NCI-H1694 treated with DMSO at 0.1 percent for 48 hours (cell line): Measurements from ENCODE around the gene PLA2G4F.
"Not testable (repeated sequence)": the region's sequence is repeated elsewhere in the genome, so short reads cannot be mapped to it uniquely, and the experiment has no call there.

Source experiments
- DNase-seq: peaks from one replicate; lab custom pipeline; 2025; lab: John Stamatoyannopoulos, UW

PLA2G4F gene

DNA sequence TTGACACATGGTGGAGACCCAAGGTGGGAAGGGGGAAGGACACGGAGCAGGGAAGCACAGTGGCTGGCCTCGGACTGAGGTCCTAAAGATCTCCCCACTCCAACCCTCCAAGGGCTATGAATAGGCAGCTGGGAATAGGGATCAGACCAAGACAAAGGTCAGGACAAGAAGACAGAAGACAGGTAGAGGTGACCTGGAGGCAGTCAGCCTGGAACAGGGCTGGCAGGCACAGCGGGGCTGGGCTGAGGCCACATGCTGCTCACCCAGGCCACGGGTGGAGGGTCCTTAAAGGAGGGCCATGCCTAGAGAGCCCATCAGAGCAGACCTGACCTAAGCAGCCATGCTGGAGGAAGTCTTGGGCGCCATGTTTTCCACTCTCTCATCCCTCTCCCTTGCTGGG, 59.4 kb downstream of the PLA2G4F start:
- DNase-seq, result no peak

DNA sequence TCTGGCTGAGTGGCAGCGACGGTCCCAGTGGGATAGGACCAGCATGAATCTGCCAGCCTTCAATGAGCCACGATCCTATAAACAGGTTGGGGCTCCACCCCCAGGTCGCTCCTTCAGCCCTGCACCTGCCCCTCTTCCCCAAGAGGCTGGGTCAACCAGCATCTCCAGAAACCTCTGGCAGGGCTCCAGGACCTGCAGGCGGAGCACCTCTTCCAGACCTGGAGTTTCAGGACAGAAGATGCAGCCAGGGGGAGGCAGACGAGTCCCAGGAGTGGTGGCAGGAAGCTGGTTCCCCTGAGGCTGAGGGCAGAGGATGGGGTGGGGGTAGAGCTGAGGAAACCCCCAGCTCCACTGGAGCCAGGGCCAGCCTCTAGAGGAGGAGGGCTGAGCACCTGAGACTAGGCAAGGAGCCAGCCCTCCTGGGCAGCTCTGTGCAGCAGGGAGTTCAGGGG, 61.9 kb downstream of the PLA2G4F start, which contains the start of gene PLA2G4D:
TSS of gene PLA2G4D (minus strand) at position 51 of the 452 bp plus-strand sequence. CDS start 103 bp downstream, outside the sequence.
- no peak for DNase-seq

DNA sequence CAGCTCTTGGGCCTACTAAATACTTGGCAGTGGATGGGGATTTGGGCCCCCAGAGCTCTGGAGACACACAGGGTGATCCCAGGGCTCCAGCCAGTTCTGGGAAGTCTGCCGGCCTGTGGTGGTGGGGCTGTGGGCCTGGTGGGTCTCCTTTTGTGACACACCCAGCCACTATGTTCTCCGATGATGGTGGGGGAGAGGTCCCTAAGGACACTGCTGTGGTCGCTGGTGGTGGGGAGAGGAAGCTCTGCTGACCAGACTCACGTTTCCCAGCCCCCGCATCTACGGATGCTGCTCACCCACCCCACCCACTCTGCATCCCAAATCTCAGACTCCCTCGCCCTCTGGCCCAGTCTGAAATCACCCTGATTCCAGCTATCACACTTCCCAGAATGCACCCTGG, 62.5 kb downstream of the PLA2G4F start:
- DNase-seq, result no peak

DNA sequence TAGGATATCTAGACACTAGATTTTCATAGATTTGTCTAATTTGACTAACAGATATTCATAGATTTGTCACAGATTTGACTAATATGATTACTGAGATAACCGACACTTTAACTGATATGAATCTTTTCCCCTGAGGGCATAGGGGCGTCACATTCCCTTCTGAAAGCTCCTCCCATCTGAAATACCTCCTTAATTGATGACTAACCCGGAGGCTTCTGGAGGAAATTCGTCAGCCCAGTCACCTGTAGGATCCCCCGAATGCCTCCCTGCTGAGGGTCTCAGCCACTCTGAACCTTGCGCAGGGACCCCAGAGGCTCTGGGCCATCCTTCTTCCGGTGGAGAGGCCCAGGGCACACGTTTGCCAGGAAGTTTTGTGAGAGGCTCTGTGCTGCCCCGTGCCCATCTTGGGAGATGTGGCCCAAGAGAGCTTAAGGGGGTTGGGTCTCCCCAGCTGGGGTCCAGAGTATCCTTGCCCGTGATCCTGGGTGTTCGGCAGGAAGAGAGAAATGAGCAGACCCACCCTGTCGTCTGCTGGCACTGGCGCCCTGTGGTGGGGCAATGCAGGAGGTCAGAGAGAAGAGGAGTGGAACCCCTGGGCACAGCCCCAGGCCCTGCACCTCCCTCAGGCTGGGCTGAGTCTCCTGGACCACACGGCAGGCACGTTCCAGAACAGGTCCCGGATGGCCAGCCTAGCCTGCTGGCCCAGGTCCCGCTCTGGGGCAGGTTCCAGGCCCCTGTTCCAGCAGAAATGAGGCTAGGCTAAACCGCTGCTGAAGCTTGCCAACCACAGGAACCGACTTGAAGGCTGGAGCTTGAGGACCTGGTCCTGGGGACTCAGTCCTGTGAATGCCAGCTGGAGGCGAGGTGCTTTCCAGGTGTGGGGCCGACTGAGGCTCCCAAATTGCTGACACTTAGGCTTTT, 63.8 kb downstream of the PLA2G4F start:
- DNase-seq, result no peak

DNA sequence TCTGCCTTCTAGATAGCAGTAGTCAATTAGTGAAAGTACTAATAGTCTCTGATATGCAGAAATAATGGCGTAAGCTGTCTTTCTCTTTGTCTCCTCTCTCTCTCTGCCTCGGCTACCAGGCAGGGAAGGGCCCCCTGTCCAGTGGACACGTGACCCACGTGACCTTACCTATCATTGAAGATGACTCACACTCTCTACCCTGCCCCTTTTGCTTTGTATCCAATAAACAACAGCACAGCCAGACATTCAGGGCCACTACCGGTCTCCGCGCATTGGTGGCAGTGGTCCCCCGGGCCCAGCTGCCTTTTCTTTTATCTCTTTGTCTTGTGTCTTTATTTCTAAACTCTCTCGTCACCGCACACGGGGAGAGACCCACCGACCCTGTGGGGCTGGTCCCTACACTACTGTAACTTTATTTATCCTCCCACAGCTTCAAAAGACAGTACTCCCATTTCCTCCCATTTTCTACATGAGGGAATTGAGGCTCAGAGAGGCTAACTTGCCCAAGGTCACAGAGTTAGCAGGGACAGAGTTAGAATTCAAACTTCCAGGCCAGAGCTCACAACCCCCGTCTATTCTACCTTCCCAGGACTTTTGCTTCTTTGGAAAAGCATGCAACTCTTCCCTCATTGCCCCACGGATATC, 64.6 kb downstream of the PLA2G4F start:
- DNase-seq, result not testable (repeated sequence)

DNA sequence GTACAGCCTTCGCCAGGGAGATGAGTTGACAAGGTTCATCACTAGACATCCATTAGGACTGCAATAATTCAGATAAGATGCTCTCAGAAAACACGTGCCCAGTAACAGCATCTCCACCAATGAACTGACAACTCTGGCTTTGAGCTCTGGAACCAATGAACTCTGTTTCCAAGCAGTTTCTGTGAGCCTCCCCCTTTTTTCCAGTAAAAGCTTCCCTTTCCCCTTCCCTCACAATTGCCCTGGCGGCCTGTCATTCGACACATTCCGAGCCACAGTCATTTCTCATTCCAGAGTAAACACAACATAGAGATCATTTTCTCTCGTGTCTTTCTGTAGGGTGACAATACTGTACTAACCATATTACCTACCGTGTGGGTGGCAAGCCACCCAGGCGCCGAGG, 65.7 kb downstream of the PLA2G4F start:
- no peak for DNase-seq

DNA sequence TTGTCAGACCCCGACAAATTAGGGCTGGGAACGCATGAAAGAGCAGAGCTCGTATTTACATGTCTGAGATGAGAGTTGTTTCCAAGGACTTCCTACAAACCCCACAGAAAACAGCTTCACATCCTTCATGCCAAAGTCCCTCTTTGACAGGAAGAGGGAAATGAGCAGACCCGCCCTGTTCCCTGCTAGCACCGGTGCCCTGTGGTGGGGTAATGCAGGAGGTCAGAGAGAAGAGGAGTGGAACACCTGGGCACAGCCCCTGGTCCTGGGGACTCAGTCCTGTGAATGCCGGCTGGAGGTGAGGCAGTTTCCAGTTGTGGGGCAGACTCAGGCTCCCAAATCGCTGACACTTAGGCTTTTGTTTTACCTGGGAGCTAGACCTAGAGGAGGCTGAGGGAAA, 66.1 kb downstream of the PLA2G4F start:
- no peak for DNase-seq

DNA sequence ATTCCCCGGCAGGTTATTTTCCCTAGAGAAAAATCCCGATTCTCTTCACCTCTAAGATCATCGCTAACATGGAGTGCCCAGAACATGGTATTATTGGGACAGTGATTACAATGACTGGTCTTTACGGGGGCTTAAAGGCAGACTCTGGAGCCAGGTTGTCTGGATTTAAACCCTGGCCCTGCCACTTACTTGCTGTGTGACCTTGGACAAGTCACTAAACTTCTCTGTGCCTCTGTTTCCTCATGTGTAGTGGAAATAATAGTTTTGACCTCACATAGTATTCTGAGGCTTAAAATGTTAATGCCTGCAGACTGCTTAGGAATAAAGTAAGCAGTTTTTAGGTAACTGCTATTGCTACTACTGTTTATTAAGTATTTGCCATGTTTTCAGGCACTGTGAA, 66.5 kb downstream of the PLA2G4F start:
- DNase-seq, result no peak
